C4-2B (cell line): ENCODE results near the gene NPAT.

Experiments used
- ZFX ChIP-seq: fragments of 450-650 bp; IDR thresholded peaks from 2 replicates; pipeline ENCODE4 v1.6.1; 2017
- TF ChIP-seq, protein P1 (sequence below): fragments of 450-650 bp; conservative IDR thresholded peaks from 2 replicates; pipeline ENCODE4 v1.5.1; 2017; ENCODE audit warnings: mild to moderate bottlenecking

DNA sequence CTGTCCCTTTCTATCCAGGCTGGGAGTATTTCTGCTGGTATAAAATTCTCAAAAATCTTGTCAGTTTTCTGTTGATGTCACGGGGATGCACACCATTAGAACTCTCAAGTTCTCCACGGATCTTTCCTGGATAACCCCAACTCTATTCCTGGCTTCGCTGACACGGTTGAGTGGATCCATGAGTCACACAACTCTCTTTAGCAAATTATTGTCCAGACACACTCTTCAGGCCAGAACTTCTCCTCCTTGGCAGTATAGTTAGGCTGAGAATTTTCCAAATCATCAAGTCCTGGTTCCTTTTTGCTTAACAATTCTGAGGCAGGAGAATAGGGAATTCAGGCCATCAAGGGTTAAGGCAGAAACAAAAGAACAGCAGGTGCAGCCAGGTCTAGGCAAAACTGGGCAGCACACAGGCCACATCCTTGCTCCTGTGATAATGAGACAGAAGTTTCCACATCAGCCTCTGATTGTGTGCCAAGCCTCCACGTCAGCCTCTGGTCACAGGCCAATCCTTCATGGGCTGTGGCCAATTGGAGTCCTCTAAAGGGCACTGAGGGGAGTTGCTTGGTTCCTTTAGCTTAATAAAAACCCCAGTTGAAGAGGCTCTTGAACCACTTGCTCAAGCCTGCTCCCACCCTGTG is 106.8 kb downstream of the NPAT start:
- TF ChIP-seq, protein P1, sequence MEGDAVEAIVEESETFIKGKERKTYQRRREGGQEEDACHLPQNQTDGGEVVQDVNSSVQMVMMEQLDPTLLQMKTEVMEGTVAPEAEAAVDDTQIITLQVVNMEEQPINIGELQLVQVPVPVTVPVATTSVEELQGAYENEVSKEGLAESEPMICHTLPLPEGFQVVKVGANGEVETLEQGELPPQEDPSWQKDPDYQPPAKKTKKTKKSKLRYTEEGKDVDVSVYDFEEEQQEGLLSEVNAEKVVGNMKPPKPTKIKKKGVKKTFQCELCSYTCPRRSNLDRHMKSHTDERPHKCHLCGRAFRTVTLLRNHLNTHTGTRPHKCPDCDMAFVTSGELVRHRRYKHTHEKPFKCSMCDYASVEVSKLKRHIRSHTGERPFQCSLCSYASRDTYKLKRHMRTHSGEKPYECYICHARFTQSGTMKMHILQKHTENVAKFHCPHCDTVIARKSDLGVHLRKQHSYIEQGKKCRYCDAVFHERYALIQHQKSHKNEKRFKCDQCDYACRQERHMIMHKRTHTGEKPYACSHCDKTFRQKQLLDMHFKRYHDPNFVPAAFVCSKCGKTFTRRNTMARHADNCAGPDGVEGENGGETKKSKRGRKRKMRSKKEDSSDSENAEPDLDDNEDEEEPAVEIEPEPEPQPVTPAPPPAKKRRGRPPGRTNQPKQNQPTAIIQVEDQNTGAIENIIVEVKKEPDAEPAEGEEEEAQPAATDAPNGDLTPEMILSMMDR = no peak
- TF ChIP-seq ZFX = no peak
